Cardiac muscle cell (in vitro differentiated cells and primary cell): ENCODE data around the gene UBE4B. TPM values are rescaled to one million over a fixed set of nuclear protein-coding genes. Genes with fewer than 3 reads are reported as not detected.
"Not testable (repeated sequence)": the region's sequence is repeated elsewhere in the genome, so short reads cannot be mapped to it uniquely, and the experiment has no call there.

Experiments used
- DNase-seq, 2 donors: peaks; one replicate each; pipeline versions ENCODE4 v3.0.0 to v3.0.0-alpha.2; 2010 to 2017; ENCODE audit warnings: low read depth in 1 of 2, low spot score in 1 of 2
- H3K27ac ChIP-seq: fragments of 200-600 bp; sonication (generic); 2 replicates; pipeline ENCODE4 v1.5.1; 2016
- H3K27me3 ChIP-seq: fragments of 200-600 bp; sonication (generic); 2 replicates; pipeline ENCODE4 v1.6.0; 2016; ENCODE audit warnings: control low read depth
- H3K36me3 ChIP-seq: fragments of 200-600 bp; sonication (generic); 2 replicates; pipeline ENCODE4 v1.5.1; 2016; ENCODE audit warnings: control low read depth
- H3K4me1 ChIP-seq: fragments of 200-600 bp; sonication (generic); 2 replicates; pipeline ENCODE4 v1.8.1; 2017; ENCODE audit warnings: low read depth, mild to moderate bottlenecking, mixed run types
- H3K4me3 ChIP-seq: fragments of 200-600 bp; sonication (generic); 2 replicates; pipeline ENCODE4 v1.5.1; 2016; ENCODE audit warnings: mild to moderate bottlenecking
- H3K9me3 ChIP-seq: fragments of 200-600 bp; sonication (generic); 2 replicates; pipeline ENCODE4 v1.5.1; 2017; ENCODE audit warnings: low read depth, mild to moderate bottlenecking, control low read depth
- polyA plus RNA-seq: library from polyadenylated mRNA; unstranded; fragments of >200 nt; fragmentation: Nextera tagmentation; extraction: Ambion mirVana; gene quantifications from 2 replicates; pipeline ENCODE4 v1.2.1, GENCODE V29; 2016
- total RNA-seq: library from RNA; depleted of rRNA; stranded (reverse); fragments of >200 nt; gene quantifications from 2 replicates; pipeline ENCODE4 v1.2.3, GENCODE V29; 2016
- TF ChIP-seq, protein P1 (sequence below): IDR thresholded peaks from 2 replicates; pipeline ENCODE4 v1.5.1; 2012; ENCODE audit warnings: low read depth, mild to moderate bottlenecking, low read length

Gene UBE4B
- total and polyA plus RNA-seq, 2 experiments from 2014 or later, result 34.1 to 72.0 TPM

DNA sequence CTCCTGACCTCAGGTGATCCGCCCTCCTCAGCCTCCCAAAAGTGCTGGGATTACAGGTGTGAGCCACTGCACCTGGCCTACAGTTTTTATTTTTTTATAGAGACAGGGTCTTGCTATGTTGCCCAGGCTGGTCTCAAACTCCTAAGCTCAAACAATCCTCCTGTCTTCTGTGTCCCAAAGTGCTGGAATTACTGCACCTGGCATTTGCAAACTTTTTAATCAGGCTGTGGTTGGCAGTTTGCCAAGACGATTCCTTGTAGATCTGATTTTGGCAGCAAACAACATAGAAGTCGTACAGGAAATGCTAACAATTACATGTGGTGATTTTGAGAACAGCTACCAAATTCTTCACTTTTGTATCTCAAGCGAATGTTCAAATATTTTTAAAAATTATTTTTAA lies 25.6 kb upstream of the UBE4B start:
- no peaks in the 10 kb centered on the region for H3K27me3 ChIP-seq
- no peaks in the 10 kb centered on the region for H3K36me3 ChIP-seq
- H3K27ac ChIP-seq, result no peak overlapping the region

DNA sequence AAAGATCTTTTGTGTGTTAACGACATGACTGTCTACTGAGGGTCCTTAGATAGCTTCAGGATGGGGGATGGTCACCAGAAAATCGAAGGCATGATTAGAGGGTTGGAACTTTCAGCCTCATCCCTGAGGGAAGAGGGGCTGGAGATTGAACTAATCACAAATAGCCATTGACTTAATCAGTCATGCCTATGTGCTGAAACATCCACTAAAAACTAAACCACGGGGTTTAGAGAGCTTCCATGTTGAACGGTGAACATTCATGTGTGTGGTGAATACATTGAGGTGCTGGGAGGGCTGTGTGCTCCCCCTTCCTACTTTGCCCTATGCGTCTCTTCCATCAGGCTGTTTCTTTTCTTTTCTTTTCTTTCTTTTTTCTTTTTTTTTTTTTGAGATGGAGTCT lies 18.7 kb upstream of the UBE4B start:
- Histone ChIP-seq H3K4me1 (peaks cover 6% of the 10 kb centered on the region), H3K36me3 (no peaks in the 10 kb centered on the region), H3K4me3 (no peak overlapping the region), H3K27ac (no peak overlapping the region), H3K27me3 (no peaks in the 10 kb centered on the region), H3K9me3 (no peaks in the 10 kb centered on the region)
- TF ChIP-seq, protein P1, sequence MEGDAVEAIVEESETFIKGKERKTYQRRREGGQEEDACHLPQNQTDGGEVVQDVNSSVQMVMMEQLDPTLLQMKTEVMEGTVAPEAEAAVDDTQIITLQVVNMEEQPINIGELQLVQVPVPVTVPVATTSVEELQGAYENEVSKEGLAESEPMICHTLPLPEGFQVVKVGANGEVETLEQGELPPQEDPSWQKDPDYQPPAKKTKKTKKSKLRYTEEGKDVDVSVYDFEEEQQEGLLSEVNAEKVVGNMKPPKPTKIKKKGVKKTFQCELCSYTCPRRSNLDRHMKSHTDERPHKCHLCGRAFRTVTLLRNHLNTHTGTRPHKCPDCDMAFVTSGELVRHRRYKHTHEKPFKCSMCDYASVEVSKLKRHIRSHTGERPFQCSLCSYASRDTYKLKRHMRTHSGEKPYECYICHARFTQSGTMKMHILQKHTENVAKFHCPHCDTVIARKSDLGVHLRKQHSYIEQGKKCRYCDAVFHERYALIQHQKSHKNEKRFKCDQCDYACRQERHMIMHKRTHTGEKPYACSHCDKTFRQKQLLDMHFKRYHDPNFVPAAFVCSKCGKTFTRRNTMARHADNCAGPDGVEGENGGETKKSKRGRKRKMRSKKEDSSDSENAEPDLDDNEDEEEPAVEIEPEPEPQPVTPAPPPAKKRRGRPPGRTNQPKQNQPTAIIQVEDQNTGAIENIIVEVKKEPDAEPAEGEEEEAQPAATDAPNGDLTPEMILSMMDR, result no peak
- DNase-seq, result no peak

More for the DNA sequence above, 25.6 kb upstream of the UBE4B start:
- TF ChIP-seq, protein P1, result no peak
- DNase-seq, result peak in 1 of 2 donors; percentile 67
- no peaks in the 10 kb centered on the region for H3K4me1 ChIP-seq
- H3K9me3 ChIP-seq, result no peaks in the 10 kb centered on the region
- H3K4me3 ChIP-seq, result no peak overlapping the region

DNA sequence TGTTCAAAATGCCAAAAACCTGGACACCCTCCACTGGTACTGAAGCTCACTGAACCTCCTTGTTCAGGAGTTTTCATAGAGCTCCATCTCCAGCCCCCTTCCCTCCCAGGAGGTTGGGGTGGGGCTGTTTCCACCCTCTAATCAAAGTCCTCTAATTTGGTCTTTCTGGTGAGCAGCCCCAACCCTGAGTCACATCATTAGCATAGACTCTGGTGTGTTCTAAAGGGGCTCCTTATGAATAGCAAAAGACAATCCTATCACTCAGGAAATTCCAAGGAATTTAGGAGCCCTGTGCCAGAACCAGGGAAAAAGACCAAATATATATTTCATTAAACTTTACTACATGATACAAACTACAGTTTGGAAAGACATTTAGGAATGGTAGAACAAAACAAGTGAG lies 13.2 kb upstream of the UBE4B start:
- TF ChIP-seq, protein P1, result no peak
- H3K27me3 ChIP-seq, result no peaks in the 10 kb centered on the region
- H3K36me3 ChIP-seq, result no peaks in the 10 kb centered on the region
- DNase-seq, result peak in 1 of 2 donors; percentile 32
- no peak overlapping the region for H3K27ac ChIP-seq
- no peaks in the 10 kb centered on the region for H3K9me3 ChIP-seq
- no peak overlapping the region for H3K4me3 ChIP-seq
- peaks cover 6% of the 10 kb centered on the region for H3K4me1 ChIP-seq

DNA sequence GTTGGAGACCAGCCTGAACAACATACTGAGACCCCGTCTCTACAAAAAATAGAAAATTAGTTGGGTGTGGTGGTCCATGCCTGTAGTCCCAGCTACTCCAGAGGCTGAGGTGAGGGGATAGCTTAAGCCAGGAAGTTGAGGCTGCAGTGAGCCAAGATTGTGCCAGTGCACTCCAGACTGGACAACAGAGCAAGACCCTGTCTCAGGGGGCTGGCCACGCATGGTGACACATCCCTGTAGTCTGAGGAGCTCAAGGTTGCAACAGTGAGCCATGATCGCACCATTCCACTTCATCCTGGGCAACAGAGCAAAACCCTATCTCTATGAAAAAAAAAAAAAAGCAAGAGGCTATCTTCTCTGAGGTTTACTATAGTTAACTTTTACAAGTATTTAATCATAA lies 12.7 kb upstream of the UBE4B start:
- peaks cover 6% of the 10 kb centered on the region for H3K4me1 ChIP-seq
- no peak overlapping the region for H3K27ac ChIP-seq
- no peak overlapping the region for H3K4me3 ChIP-seq
- TF ChIP-seq, protein P1, result no peak
- H3K36me3 ChIP-seq, result no peaks in the 10 kb centered on the region
- H3K27me3 ChIP-seq, result no peaks in the 10 kb centered on the region
- no peak for DNase-seq
- no peaks in the 10 kb centered on the region for H3K9me3 ChIP-seq

DNA sequence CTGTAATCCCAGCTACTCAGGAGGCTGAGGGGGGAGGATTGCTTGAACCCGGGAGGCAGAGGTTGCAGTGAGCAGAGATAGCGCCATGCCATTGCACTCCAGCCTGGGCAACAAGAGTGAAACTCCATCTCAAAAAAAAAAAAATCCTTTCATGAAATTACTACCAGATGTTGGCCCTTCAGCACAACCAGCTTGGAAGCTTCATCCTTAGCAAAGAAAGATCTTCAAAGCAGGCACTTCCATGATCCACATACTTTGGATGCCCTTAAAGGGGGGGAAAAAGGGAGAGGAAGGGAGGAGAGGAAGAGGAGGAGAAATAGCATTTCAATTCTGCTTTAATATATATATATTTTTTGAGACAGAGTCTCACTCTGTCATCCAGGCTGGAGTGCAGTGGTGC lies 12.1 kb upstream of the UBE4B start:
- H3K36me3 ChIP-seq, H3K4me1 ChIP-seq, H3K9me3 ChIP-seq, H3K4me3 ChIP-seq, H3K27me3 ChIP-seq, H3K27ac ChIP-seq: not testable (repeated sequence)
- DNase-seq, result peak in 1 of 2 donors; percentile 34

DNA sequence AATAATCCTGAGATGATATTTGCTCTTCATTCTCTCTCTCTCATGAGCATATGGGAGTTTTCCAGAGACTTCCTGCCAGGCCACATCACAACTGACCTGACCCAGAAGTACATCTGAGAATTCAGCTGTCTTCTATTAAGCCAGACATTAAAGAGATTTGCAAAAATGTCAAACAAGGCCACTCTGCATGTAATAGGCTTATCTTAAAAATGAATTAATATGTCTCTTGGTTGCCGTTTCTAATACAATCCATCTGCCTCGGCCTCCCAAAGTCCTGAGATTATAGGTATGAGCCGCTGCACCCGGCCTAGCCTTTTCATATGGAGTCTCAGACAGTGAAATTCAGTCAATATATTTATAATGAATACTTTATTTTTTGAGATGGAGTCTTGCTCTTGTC lies 10.8 kb upstream of the UBE4B start:
- not testable (repeated sequence) for DNase-seq, H3K36me3 ChIP-seq, H3K9me3 ChIP-seq, H3K27ac ChIP-seq, H3K27me3 ChIP-seq, H3K4me1 ChIP-seq, H3K4me3 ChIP-seq

DNA sequence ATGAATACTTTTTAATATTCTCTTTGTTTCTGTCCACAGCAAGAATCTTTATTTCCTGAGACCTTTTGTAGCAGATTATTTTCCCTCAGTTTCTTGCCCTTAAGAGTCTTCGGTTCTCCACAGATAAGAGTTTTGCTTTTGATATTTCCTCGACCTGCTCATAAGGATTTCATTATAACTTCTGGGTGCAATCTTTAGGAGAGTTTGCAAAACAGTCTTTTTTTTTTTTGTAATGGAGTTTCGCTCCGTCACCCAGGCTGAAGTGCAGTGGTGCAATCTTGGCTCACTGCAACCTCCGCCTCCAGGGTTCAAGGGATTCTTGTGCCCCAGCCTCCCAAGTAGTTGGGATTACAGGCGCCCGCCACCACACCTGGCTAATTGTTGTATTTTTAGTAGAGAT lies 10.1 kb upstream of the UBE4B start:
- H3K27me3 ChIP-seq, result no peaks in the 10 kb centered on the region
- no peaks in the 10 kb centered on the region for H3K36me3 ChIP-seq
- TF ChIP-seq, protein P1, result no peak
- DNase-seq, result no peak
- H3K4me3 ChIP-seq, result no peak overlapping the region
- no peak overlapping the region for H3K27ac ChIP-seq
- no peaks in the 10 kb centered on the region for H3K4me1 ChIP-seq
- H3K9me3 ChIP-seq, result no peaks in the 10 kb centered on the region
